ENCODE results near the gene GPRASP2. TPM values are rescaled to one million over a fixed set of nuclear protein-coding genes. Genes with fewer than 3 reads are reported as not detected.
"Not testable (repeated sequence)": the region's sequence is repeated elsewhere in the genome, so short reads cannot be mapped to it uniquely, and the experiment has no call there.

Gene GPRASP2
- total and polyA plus RNA-seq, 7 experiments from 2014 or later = 0.29 to 9.3 (median 4.4) TPM

- DNase-seq (peak in 7 of 9 donors; percentile 9 to 33 (median 23)), ATAC-seq (no peak)
- Histone ChIP-seq H3K36me3 (ENCODE audit: control insufficient read depth in 2 of 3, insufficient read depth in 3 of 3, low read length in 3 of 3) (no peaks in the 10 kb centered on the region), H3K9me3 (ENCODE audit: control insufficient read depth in 2 of 3, low read length in 3 of 3) (no peaks in the 10 kb centered on the region), H3K27me3 (ENCODE audit: control insufficient read depth in 2 of 2, insufficient read depth in 2 of 2, low read length in 2 of 2) (no peaks in the 10 kb centered on the region), H3K4me3 (ENCODE audit: low read length) (peak overlapping the region; percentile 50), H3K4me1 (ENCODE audit: control insufficient read depth in 2 of 2, insufficient read depth in 2 of 2, low read length in 2 of 2) (peaks cover 0 to 8% of the 10 kb centered on the region in 2 donors), H3K27ac (ENCODE audit: low read depth, low read length) (peak overlapping the region; percentile 14)
- CTCF ChIA-PET = no interaction called here
- Mint-ChIP-seq H3K36me3 (no peaks in the 10 kb centered on the region), H3K9me3 (peaks cover 0 to 1% (median 0%) of the 10 kb centered on the region in 11 donors), H3K27ac (peak overlapping the region in 6 of 9 donors; percentile 36 to 93 (median 56)), H3K27me3 (peaks cover 5 to 30% (median 8%) of the 10 kb centered on the region in 5 donors), H3K4me1 (peaks cover 5 to 35% (median 25%) of the 10 kb centered on the region in 7 donors), H3K4me3 (peak overlapping the region; percentile 70 to 94 (median 88))
- POLR2A ChIA-PET = no interaction called here
- intact Hi-C loops (cut with micrococcal nuclease) = loop anchor here in 1 of 2 donors (1.0 to 10.0 kb wide), 6 partner anchors 7 to 1304 kb away; partner anchors contain the start of genes ARMCX5, BEX5, GPRASP1 and GPRASP3
Observed at GRCh38 chrX:102712981-102713625, 855 bp downstream of the GPRASP2 start.

DNA sequence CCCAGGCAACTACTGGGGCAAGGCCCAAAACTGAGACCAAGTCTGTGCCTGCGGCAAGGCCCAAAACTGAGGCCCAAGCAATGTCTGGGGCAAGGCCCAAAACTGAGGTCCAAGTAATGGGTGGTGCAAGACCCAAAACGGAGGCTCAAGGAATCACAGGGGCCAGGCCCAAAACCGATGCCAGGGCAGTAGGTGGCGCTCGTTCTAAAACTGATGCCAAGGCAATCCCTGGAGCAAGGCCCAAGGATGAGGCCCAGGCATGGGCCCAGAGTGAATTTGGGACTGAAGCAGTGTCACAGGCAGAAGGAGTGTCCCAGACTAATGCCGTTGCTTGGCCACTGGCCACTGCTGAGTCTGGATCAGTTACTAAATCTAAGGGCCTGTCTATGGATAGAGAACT lies 2.7 kb downstream of the GPRASP2 start:
- Histone ChIP-seq H3K4me3 (ENCODE audit: low read length) (no peak overlapping the region), H3K36me3 (ENCODE audit: control insufficient read depth in 2 of 3, insufficient read depth in 3 of 3, low read length in 3 of 3) (no peaks in the 10 kb centered on the region), H3K9me3 (ENCODE audit: control insufficient read depth in 2 of 3, low read length in 3 of 3) (no peaks in the 10 kb centered on the region), H3K27ac (ENCODE audit: low read depth, low read length) (no peak overlapping the region), H3K4me1 (ENCODE audit: control insufficient read depth in 2 of 2, insufficient read depth in 2 of 2, low read length in 2 of 2) (peaks cover 0 to 3% of the 10 kb centered on the region in 2 donors), H3K27me3 (ENCODE audit: control insufficient read depth in 2 of 2, insufficient read depth in 2 of 2, low read length in 2 of 2) (no peaks in the 10 kb centered on the region)
- Mint-ChIP-seq H3K36me3 (no peaks in the 10 kb centered on the region), H3K9me3 (peaks cover 0 to 1% (median 0%) of the 10 kb centered on the region in 11 donors), H3K4me3 (no peak overlapping the region), H3K27me3 (peaks cover 5 to 22% (median 8%) of the 10 kb centered on the region in 5 donors), H3K27ac (no peak overlapping the region), H3K4me1 (peaks cover 0 to 21% (median 13%) of the 10 kb centered on the region in 7 donors)
- ChIA-PET CTCF (no interaction called here), POLR2A (no interaction called here)
- intact Hi-C loops (cut with micrococcal nuclease) = loop anchor here in 1 of 2 donors (5.0 to 10.0 kb wide), 3 partner anchors 50 to 558 kb away; partner anchors contain the start of genes BEX5 and GPRASP1
- ATAC-seq = no peak
- DNase-seq = no peak

DNA sequence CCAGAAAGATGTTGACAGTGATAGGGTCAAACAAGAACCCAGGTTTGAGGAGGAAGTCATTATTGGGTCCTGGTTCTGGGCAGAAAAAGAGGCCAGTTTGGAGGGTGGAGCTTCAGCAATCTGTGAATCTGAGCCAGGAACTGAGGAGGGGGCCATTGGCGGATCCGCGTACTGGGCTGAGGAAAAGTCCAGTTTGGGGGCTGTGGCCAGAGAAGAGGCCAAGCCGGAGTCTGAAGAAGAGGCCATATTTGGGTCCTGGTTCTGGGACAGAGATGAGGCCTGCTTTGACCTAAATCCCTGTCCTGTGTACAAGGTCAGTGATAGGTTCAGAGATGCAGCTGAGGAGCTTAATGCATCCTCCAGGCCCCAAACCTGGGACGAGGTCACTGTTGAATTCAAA lies 3.7 kb downstream of the GPRASP2 start:
- H3K4me3 Mint-ChIP-seq = no peak overlapping the region
- peaks cover 0 to 2% (median 0%) of the 10 kb centered on the region in 5 donors for H3K36me3 Mint-ChIP-seq
- Histone ChIP-seq H3K27me3 (ENCODE audit: control insufficient read depth in 2 of 2, insufficient read depth in 2 of 2, low read length in 2 of 2) (no peaks in the 10 kb centered on the region), H3K9me3 (ENCODE audit: control insufficient read depth in 2 of 3, low read length in 3 of 3) (no peaks in the 10 kb centered on the region), H3K36me3 (ENCODE audit: control insufficient read depth in 2 of 3, insufficient read depth in 3 of 3, low read length in 3 of 3) (no peaks in the 10 kb centered on the region), H3K4me1 (ENCODE audit: control insufficient read depth in 2 of 2, insufficient read depth in 2 of 2, low read length in 2 of 2) (no peaks in the 10 kb centered on the region), H3K4me3 (ENCODE audit: low read length) (no peak overlapping the region), H3K27ac (ENCODE audit: low read depth, low read length) (no peak overlapping the region)
- no peak for ATAC-seq
- H3K9me3 Mint-ChIP-seq = peaks cover 0 to 1% (median 0%) of the 10 kb centered on the region in 11 donors
- peak overlapping the region in 1 of 9 donors; percentile 13 for H3K27ac Mint-ChIP-seq
- ChIA-PET POLR2A (no interaction called here), CTCF (no interaction called here)
- intact Hi-C loops (cut with micrococcal nuclease) = loop anchor here in 1 of 2 donors (10.0 kb wide), 1 partner anchor 49 kb away; no protein-coding TSS in a partner anchor
- no peak for DNase-seq
- peaks cover 4 to 26% (median 21%) of the 10 kb centered on the region in 7 donors for H3K4me1 Mint-ChIP-seq
- H3K27me3 Mint-ChIP-seq = peaks cover 5 to 16% (median 6%) of the 10 kb centered on the region in 5 donors

GRCh38 chrX:102720237-102721168 lies 8.3 kb downstream of the GPRASP2 start, which contains the start of gene GPRASP3:
GPRASP3 (plus strand) TSS chrX:102720743; CDS start chrX:102748996, 28,253 bp downstream.
- Mint-ChIP-seq H3K4me1 (peaks cover 4 to 18% (median 15%) of the 10 kb centered on the region in 7 donors), H3K9me3 (no peaks in the 10 kb centered on the region), H3K4me3 (peak within 1 kb of the TSS; percentile 88 to 96 (median 93)), H3K27me3 (no peaks in the 10 kb centered on the region), H3K27ac (peak within 1 kb of the TSS; percentile 82 to 94 (median 88)), H3K36me3 (peaks cover 0 to 2% (median 0%) of the 10 kb centered on the region in 5 donors)
- intact Hi-C loops (cut with micrococcal nuclease) = loop anchor here (1.0 to 2.0 kb wide), 3 partner anchors 8 to 62 kb away; partner anchors contain the start of gene GPRASP2 (in 1 of the 2)
- H3K4me1 ChIP-seq (ENCODE audit: control insufficient read depth in 2 of 2, insufficient read depth in 2 of 2, low read length in 2 of 2) = no peaks in the 10 kb centered on the region
- H3K27me3 ChIP-seq (ENCODE audit: control insufficient read depth in 2 of 2, insufficient read depth in 2 of 2, low read length in 2 of 2) = no peaks in the 10 kb centered on the region
- H3K27ac ChIP-seq (ENCODE audit: low read depth, low read length) = peak within 1 kb of the TSS; percentile 49
- ATAC-seq (peak; percentile 97), DNase-seq (peak; percentile 30 to 76 (median 66))
- no peaks in the 10 kb centered on the region for H3K9me3 ChIP-seq (ENCODE audit: control insufficient read depth in 2 of 3, low read length in 3 of 3)
- ChIA-PET POLR2A (interaction anchor here (1.0 kb wide), 1 partner anchor 122 kb away, joined by 3 read pairs; no protein-coding TSS in a partner anchor), CTCF (no interaction called here)
- H3K36me3 ChIP-seq (ENCODE audit: control insufficient read depth in 2 of 3, insufficient read depth in 3 of 3, low read length in 3 of 3) = no peaks in the 10 kb centered on the region
- peak within 1 kb of the TSS; percentile 66 for H3K4me3 ChIP-seq (ENCODE audit: low read length)

DNA sequence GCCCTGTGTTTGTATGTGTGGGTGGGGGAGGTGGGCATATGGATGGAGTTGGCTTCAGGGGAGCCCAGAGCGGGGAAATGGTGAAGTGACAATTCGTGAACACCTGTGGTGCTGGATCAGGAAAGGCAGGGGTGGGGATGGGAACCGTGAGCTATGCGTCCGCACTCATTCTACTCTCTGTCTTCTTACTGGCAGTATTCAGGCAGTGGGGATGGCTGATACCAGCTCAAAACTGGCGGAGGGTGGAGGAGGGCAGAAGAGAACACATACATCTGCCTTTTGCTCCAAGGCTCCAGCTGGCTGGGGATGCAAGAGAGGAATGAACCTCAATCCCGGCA lies 8.9 kb downstream of the GPRASP2 start:
- ATAC-seq; H3K9me3 Mint-ChIP-seq; H3K4me1 ChIP-seq (ENCODE audit: control insufficient read depth in 2 of 2, insufficient read depth in 2 of 2, low read length in 2 of 2); POLR2A ChIA-PET; CTCF ChIA-PET; H3K27me3 ChIP-seq (ENCODE audit: control insufficient read depth in 2 of 2, insufficient read depth in 2 of 2, low read length in 2 of 2); H3K9me3 ChIP-seq (ENCODE audit: control insufficient read depth in 2 of 3, low read length in 3 of 3); H3K27me3 Mint-ChIP-seq; H3K36me3 ChIP-seq (ENCODE audit: control insufficient read depth in 2 of 3, insufficient read depth in 3 of 3, low read length in 3 of 3); H3K27ac ChIP-seq (ENCODE audit: low read depth, low read length); DNase-seq; H3K36me3 Mint-ChIP-seq: not testable (repeated sequence)
- peak overlapping the region; percentile 66 for H3K4me3 ChIP-seq (ENCODE audit: low read length)
- intact Hi-C loops (cut with micrococcal nuclease) = loop anchor here (2.0 kb wide), 1 partner anchor 62 kb away; no protein-coding TSS in a partner anchor
- peak overlapping the region in 5 of 9 donors; percentile 27 to 94 (median 89) for H3K27ac Mint-ChIP-seq
- H3K4me1 Mint-ChIP-seq = peaks cover 4 to 18% (median 15%) of the 10 kb centered on the region in 7 donors
- peak overlapping the region; percentile 88 to 96 (median 93) for H3K4me3 Mint-ChIP-seq

DNA sequence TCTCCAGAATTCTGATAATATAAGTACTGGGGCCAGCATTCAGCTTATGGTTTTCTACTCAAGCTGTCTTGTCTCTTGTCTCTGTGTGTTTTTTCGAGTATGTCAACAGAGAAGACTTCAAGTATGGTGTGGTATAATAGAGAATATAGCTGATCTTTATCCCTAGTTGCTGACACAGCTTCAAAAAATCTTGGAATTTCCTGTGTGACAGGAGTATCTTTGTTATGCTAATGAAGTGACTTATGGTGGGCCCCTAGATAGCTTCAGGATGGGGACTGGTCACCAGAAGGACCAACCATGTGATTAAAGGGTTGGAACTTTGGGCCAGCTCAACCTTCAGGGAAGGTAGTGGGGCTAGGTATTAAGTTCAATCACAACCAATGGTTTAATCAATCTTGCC lies 11.2 kb downstream of the GPRASP2 start:
- Histone ChIP-seq H3K36me3 (ENCODE audit: control insufficient read depth in 2 of 3, insufficient read depth in 3 of 3, low read length in 3 of 3) (no peaks in the 10 kb centered on the region), H3K4me3 (ENCODE audit: low read length) (no peak overlapping the region), H3K27me3 (ENCODE audit: control insufficient read depth in 2 of 2, insufficient read depth in 2 of 2, low read length in 2 of 2) (no peaks in the 10 kb centered on the region), H3K27ac (ENCODE audit: low read depth, low read length) (no peak overlapping the region), H3K4me1 (ENCODE audit: control insufficient read depth in 2 of 2, insufficient read depth in 2 of 2, low read length in 2 of 2) (no peaks in the 10 kb centered on the region), H3K9me3 (ENCODE audit: control insufficient read depth in 2 of 3, low read length in 3 of 3) (no peaks in the 10 kb centered on the region)
- ChIA-PET POLR2A (no interaction called here), CTCF (no interaction called here)
- Mint-ChIP-seq H3K4me3 (no peak overlapping the region), H3K27me3 (no peaks in the 10 kb centered on the region), H3K9me3 (no peaks in the 10 kb centered on the region), H3K36me3 (peaks cover 0 to 4% (median 2%) of the 10 kb centered on the region in 5 donors), H3K27ac (no peak overlapping the region), H3K4me1 (peaks cover 4 to 18% (median 15%) of the 10 kb centered on the region in 7 donors)
- intact Hi-C loops (cut with micrococcal nuclease) = no loop called here
- ATAC-seq (no peak), DNase-seq (no peak)

Measured in naive thymus-derived CD4-positive, alpha-beta T cell (primary cell).